ENCODE data around the gene HIC2.
"Not testable (repeated sequence)": the region's sequence is repeated elsewhere in the genome, so short reads cannot be mapped to it uniquely, and the experiment has no call there.

HIC2 gene

DNA sequence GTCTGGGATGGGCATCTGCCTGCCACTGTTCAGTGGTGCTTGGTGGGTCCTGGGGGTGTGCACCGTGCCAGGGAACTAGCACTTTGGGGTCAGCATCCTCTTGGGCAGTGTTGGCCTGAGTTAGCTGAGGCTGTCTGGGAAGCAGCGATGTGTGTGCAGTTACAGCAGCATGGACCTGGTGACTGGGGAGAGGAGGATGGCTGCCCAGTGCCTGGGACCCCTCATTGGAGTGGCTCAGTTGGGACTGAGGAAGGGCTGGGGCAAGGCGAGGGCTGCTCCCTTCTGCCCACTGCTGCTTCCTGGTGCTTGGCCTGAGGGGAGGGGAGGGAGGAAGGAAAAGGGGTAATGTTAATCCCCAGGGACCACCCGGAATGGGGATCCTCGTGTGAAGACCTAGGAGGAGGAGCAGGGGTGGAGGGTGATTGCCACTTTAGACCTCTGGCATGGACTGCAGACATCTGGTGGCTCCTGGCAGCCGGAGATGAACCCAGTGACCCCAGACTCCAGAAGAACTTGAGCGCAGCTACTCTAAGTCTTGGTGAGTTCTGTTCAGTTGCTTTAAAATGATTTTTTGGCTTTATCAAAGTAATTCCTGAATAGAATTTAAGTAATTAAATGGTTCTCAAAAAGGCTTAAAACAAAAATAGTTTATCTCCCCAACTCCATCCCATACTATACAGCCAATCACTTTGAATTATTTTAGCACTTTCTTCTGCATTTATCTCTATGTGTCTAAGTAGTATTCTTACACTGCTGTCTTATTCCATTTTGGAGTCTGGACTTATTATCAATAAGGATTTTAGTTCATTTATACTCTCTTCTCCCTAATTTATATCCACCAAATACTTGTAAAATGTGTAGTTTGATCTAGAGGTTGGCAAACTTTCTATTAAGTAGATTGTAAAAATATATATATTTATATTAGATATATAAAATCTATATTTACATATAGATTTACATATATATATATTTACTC, 34.7 kb downstream of the HIC2 start:
- H3K4me3 ChIP-seq (replicated peaks; ENCODE audit: low read depth, low read length) = no peak overlapping the region
- DNase-seq (ENCODE audit: extremely low read depth, low read depth) = no peak
- TF ChIP-seq, protein P1, sequence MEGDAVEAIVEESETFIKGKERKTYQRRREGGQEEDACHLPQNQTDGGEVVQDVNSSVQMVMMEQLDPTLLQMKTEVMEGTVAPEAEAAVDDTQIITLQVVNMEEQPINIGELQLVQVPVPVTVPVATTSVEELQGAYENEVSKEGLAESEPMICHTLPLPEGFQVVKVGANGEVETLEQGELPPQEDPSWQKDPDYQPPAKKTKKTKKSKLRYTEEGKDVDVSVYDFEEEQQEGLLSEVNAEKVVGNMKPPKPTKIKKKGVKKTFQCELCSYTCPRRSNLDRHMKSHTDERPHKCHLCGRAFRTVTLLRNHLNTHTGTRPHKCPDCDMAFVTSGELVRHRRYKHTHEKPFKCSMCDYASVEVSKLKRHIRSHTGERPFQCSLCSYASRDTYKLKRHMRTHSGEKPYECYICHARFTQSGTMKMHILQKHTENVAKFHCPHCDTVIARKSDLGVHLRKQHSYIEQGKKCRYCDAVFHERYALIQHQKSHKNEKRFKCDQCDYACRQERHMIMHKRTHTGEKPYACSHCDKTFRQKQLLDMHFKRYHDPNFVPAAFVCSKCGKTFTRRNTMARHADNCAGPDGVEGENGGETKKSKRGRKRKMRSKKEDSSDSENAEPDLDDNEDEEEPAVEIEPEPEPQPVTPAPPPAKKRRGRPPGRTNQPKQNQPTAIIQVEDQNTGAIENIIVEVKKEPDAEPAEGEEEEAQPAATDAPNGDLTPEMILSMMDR (IDR thresholded peaks at IDR 0.05; ENCODE audit: low read depth, low read length, missing control alignments) = no peak

DNA sequence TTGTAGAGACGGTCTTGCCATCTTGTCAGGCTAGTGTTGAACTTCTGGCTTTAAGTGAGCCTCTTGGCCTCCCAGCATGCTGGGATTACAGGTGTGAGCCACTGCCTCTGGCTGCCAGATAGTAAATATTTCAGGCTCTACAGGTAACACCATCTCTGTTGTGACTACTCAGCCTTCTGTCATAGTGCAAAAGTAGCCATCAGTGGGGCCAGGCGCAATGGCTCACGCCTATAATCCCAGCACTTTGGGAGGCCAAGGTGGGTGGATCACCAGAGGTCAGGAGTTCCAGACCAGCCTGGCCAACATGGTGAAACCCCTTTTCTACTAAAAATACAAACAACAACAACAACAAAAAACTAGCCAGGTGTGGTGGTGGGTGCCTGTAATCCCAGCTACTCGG, 35.5 kb downstream of the HIC2 start:
- not testable (repeated sequence) for DNase-seq (ENCODE audit: extremely low read depth, low read depth); H3K4me3 ChIP-seq (replicated peaks; ENCODE audit: low read depth, low read length)

DNA sequence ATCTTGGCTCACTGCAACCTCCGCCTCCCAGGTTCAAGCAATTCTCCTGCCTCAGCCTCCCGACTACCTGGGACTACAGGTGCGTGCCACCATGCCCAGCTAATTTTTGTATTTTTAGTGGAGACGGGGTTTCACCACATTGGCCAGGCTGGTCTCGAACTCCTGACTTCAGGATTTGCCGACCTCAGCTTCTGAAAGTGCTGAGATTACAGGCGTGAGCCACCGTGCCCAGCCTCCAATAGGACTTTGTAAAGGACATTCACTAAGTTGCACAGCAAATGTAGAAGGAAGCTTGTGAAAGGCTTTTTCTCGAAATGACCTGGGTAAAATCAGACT, 37.8 kb downstream of the HIC2 start:
- not testable (repeated sequence) for H3K4me3 ChIP-seq (replicated peaks; ENCODE audit: low read depth, low read length)

DNA sequence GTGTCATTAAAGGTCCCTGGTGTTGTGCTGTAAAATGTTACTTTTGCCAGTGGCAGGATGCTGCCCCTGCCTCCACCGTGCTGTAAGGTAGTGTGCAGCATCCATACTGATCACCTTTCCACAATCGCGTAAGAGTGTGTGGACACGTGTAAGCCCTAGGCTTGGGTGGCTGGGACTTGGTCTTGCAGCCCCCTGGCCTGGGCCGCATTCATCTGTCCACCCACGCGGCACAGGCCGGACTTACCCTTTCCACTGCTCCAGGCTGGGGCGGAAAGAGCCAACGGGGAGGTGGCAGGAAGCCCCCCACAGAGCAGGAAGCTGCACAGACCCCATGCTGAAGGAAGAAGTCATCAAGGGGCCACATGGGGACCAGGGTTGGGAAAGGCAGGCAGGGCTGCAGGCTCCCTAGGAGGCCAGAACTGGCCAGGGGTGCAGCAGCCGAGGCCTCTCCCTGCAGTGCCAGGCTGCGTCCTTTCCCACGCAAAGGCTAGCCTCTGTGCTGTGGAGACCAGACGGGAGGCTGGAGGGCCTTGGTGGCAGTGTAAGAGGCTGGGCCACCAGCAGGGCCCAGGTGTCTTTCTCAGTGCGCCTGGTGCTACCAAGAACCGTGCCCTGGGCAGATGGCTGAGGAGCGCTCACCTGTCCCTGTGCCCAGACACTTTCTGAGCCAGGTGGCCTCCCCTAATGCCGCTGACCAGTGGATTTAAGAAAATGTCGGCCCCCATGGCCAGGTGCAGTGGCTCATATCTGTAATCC, 38.3 kb downstream of the HIC2 start:
- TF ChIP-seq, protein P1 (IDR thresholded peaks at IDR 0.05; ENCODE audit: low read depth, low read length, missing control alignments) = no peak
- DNase-seq (ENCODE audit: extremely low read depth, low read depth) = no peak

More for the DNA sequence above, 37.8 kb downstream of the HIC2 start:
- not testable (repeated sequence) for DNase-seq (ENCODE audit: extremely low read depth, low read depth)

DNA sequence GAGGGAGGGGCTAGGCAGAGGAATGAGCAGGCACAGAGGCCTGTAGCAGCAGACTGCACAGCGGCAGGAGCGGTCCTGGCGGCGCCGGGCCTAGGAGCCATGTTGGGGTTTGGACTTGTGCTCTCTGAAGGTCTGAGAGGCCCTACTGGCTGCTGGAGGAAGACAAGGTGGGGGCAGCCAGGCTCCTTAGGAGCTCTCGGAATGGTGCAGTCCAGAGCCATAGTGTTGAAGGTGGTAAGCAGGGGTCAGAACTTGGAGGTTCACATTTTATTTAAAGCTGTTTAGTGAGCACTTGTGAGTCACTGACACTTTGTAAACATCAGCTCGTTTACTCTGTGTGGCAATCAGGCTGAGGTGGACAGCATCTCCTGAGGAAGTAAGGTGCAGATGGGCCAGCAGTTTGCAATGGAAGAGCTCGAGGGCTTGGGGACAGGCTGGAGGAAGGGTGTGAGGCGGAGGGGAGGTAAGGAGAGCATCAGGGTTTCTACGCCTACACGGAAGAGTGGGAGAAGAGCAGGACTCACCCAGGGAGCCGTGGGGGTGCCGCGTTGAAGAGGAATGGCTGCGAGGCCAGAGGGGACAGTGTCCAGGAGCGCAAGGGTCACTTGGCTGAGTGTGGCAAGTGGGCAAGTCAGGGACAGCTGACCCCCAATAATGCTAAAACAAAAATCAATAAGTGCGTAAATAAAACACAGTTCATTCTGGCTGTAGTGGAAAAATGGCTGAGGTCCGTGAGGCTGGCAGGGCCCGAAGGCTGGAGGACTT, 40.0 kb downstream of the HIC2 start:
- no peak overlapping the region for H3K4me3 ChIP-seq (replicated peaks; ENCODE audit: low read depth, low read length)
- TF ChIP-seq, protein P1 (IDR thresholded peaks at IDR 0.05; ENCODE audit: low read depth, low read length, missing control alignments) = no peak
- no peak for DNase-seq (ENCODE audit: extremely low read depth, low read depth)

More for the DNA sequence above, 38.3 kb downstream of the HIC2 start:
- no peak overlapping the region for H3K4me3 ChIP-seq (replicated peaks; ENCODE audit: low read depth, low read length)

DNA sequence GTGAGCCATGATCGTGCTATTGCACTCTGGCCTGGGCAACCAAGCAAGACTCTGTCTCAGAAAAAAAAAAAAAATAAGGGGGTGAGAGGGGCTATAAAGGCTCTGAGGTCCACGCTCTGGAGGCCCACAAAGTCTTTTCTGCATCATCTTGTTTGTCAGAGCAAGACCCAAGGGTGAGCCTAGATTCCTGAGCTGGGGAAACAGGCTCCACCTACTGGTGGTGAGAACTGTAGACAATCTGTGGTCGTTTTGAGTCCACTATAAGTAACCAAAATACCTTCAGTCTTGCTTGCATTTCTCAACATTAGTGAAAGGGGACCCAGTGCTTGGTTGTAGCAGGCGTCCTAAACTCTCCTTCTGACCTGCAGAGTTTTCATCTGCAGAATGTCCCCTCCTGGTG, 45.5 kb downstream of the HIC2 start:
- DNase-seq (ENCODE audit: extremely low read depth, low read depth); H3K4me3 ChIP-seq (replicated peaks; ENCODE audit: low read depth, low read length): not testable (repeated sequence)

DNA sequence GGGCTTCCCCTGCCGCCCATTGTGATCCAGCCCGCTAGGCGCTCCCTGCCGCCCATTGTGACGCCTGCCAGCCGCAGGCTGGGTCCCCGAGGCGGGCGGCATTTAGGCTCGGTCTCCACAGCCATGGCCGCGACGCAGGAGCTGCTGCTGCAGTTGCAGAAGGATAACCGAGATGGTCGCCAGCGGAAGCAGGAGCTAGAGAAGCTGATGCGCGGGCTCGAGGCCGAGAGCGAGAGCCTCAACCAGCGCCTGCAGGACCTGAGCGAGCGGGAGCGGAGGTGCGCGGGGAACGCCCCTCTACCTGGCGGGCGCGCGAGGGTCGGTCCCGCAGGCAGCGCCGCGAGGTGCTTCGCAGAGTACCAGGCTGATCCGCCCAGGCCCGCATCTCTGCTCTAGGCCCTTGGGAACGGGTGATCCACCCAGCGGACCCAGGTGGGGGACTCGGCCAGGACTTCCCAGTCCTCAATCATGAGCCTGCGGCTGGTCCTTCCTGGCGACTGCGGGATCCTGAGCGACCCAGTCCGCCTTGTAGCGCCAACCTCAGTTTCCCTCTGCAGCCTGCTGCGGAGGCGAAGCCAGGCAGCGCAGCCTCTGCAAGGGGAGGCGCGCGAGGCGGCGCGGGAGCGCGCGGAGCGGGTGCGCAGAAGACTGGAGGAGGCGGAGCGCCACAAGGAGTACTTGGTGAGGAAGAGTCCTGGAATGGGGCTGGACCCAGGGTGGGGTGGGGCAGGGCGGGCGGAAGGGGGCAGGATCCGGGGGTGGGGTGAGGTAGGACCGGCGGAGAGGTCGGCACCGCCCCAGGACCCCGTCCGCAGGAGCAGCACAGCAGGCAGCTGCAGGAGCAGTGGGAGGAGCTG, 50.4 kb downstream of the HIC2 start, which contains the start of gene TMEM191C:
TMEM191C (plus strand) TSS at position 51 of the 857 bp plus-strand sequence; CDS start at position 124, 73 bp downstream.
- not testable (repeated sequence) for DNase-seq (ENCODE audit: extremely low read depth, low read depth)
- peak within 1 kb of the TSS; percentile 26 for H3K4me3 ChIP-seq (replicated peaks; ENCODE audit: low read depth, low read length)

DNA sequence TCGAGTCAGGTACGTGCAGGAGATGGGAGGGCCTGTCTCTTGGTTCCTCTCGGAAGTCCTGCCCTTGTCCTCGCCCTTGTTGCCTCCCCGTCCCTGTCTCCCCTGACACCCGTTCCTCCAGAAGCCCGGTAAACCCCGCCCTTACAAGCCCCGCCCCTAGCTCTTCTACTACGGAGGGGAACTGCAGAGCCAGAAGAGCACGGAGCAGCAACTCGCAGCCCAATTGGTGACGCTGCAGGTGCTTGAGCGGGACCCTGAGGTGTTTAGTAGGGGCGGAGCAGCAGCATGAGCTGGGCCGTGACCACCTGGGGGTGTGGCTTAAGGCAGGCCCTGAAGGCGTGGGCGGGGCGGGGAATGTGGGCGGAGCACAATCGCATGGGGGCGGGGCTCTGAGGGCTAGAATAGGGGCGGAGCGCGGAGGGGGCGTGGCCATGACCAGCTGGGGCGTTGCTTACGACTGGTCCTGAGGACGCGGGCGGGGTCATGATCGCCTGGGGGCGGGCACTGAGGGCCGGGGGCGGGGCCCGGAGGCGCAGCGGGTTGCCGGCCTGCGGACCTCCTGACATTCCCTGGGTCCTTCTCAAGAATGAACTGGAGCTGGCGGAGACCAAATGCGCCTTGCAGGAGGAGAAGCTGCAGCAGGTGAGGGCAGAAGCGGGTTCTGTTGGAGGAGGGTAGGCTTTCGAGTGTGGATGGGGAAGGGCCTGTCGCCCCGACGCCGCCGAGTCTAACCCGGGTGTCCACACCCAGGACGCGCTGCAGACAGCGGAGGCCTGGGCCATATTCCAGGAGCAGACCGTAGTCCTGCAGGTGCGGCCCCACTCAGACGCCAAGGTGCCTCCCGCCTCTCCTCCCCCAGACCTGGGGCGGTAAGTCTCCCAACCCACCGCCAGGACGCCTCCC, 51.3 kb downstream of the HIC2 start:
- peak overlapping the region; percentile 26 for H3K4me3 ChIP-seq (replicated peaks; ENCODE audit: low read depth, low read length)
- DNase-seq (ENCODE audit: extremely low read depth, low read depth) = peak; percentile 26

DNA sequence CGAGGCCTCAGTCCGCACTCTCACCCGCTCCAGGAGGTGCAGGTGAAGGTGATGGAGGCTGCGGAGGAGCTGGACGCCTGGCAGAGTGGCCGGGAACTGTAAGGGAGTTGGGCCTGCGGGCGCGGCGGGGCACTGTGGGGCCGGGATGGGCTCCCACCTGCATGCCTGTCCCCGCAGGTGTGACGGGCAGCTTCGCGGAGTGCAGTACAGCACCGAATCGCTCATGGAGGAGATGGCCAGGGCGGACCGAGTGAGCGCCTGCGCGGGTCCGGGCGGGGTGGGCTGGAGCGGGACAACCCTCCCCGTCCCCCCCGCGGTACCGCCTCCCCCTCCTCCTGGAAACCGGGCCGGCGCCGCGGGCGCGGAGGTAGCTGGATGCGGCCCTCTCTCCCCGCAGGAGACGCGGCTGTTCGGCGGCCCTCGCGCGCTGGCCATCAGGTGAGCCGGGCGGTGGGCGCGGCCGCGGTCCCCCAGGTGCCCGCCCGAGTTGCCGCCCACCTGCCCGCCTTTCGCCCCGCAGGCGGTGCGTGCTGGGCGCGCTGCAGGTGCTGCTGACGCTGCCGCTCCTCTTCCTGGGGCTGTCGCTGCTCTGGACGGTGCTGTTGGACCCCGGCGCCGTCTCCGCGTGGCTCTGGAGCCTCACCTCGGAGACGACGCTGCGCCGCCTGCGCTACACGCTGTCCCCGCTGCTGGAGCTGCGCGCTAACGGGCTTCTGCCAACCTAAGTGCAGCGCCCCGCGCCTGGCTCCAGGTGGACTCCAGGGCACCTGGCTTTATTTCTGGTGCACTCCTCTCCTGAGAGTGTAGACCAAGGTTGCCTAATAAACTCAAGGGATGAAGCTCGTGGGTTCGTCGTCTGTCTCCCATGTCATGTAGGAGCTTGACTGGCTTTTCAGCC, 52.2 kb downstream of the HIC2 start:
- H3K4me3 ChIP-seq (replicated peaks; ENCODE audit: low read depth, low read length); DNase-seq (ENCODE audit: extremely low read depth, low read depth): not testable (repeated sequence)

DNA sequence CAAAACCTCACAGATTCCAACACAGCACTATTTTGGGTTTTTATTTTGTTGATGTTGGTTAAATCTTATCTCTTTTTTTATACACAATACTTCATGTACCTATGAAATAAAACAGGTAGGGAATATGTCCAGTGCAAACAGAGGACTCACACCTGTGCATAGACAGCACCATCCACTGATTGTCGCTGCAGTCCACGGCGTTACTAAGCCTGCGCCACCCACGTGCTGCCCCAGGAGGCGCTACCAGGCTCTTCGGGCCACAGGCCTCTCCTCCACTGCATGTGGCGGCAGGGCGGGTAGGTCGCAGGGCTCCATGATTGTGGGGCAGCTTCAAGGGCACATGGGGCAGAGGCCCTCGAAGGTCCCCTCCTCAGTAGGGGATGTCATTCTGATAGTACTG, 55.8 kb downstream of the HIC2 start:
- not testable (repeated sequence) for DNase-seq (ENCODE audit: extremely low read depth, low read depth); H3K4me3 ChIP-seq (replicated peaks; ENCODE audit: low read depth, low read length)

DNA sequence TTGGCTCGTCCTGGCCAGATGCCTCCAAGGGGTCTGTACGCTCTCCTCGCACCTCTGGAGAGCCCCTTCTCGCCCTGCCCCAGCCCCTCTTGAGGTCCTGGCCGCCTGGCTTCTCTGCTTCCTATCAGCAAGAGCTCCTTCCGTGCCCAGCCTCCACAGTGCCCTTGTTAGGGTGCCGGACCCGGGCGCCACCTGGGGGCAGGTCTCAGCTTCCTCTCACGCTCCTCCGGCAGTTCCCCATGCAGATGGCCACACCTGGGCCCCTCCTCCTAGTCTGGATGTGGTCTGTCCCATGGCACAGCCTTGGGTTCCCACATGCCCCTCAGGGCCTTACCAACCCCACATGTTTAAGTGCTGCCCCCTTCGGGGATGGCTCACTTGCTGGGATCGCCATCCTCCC, 56.5 kb downstream of the HIC2 start:
- DNase-seq (ENCODE audit: extremely low read depth, low read depth); H3K4me3 ChIP-seq (replicated peaks; ENCODE audit: low read depth, low read length): not testable (repeated sequence)

Data from HFF-Myc (cell line).